Neural crest cell (in vitro differentiated cells): Measurements from ENCODE around the gene THAP9. TPM values are rescaled to one million over a fixed set of nuclear protein-coding genes. Genes with fewer than 3 reads are reported as not detected.
A peak's percentile ranks its signal among the peaks of the same experiment; 100 is the strongest.

Experiments used
- DNase-seq: peaks from one replicate; pipeline ENCODE4 v3.0.0; 2021; ENCODE audit warnings: low read depth, mixed read lengths, low spot score
- H3K27ac Mint-ChIP-seq: one replicate; pipeline ENCODE4 v1.8.0; 2021; ENCODE audit warnings: mild to moderate bottlenecking, mixed read lengths; ENCODE audit not compliant: unreplicated experiment
- H3K27me3 Mint-ChIP-seq: 2 replicates; pipeline ENCODE4 v1.8.0; 2021; ENCODE audit warnings: low read depth, mild to moderate bottlenecking, mixed read lengths
- H3K36me3 Mint-ChIP-seq: 2 replicates; pipeline ENCODE4 v1.8.0; 2021; ENCODE audit warnings: low read depth, mild to moderate bottlenecking, mixed read lengths
- H3K4me1 Mint-ChIP-seq: 2 replicates; pipeline ENCODE4 v1.8.0; 2021; ENCODE audit warnings: mixed read lengths
- H3K4me3 Mint-ChIP-seq: one replicate; pipeline ENCODE4 v1.8.0; 2021; ENCODE audit warnings: mild to moderate bottlenecking, mixed read lengths
- H3K9me3 Mint-ChIP-seq: 2 replicates; pipeline ENCODE4 v1.8.0; 2021; ENCODE audit warnings: mixed read lengths
- CTCF ChIP-seq: fragments of 200-600 bp; sonication (generic); conservative IDR thresholded peaks from 2 replicates; pipeline ENCODE4 v1.5.0; 2021; ENCODE audit warnings: antibody characterized with exemption, mild to moderate bottlenecking
- total RNA-seq: library from RNA; stranded (reverse); gene quantifications from 2 replicates; pipeline ENCODE4 v1.2.1, GENCODE V29; 2021

Gene THAP9
- total RNA-seq, 1 donor from 2014 or later, result 11.6 TPM

- no peak for DNase-seq
- H3K36me3 Mint-ChIP-seq, result peaks cover 4% of the 10 kb centered on the region
- H3K27me3 Mint-ChIP-seq, result no peaks in the 10 kb centered on the region
- no peak overlapping the region for H3K27ac Mint-ChIP-seq
- peaks cover 12% of the 10 kb centered on the region for H3K4me1 Mint-ChIP-seq
- TF ChIP-seq CTCF, result no peak
- no peaks in the 10 kb centered on the region for H3K9me3 Mint-ChIP-seq
- no peak overlapping the region for H3K4me3 Mint-ChIP-seq
These were observed 1.0 kb upstream of the THAP9 start for GRCh38 chr4:82899374-82900065.

GRCh38 chr4:82900066-82900410 is 497 bp upstream of the THAP9 start:
- H3K27me3 Mint-ChIP-seq, result no peaks in the 10 kb centered on the region
- TF ChIP-seq CTCF, result no peak
- H3K27ac Mint-ChIP-seq, result no peak overlapping the region
- H3K4me3 Mint-ChIP-seq, result no peak overlapping the region
- no peaks in the 10 kb centered on the region for H3K9me3 Mint-ChIP-seq
- peaks cover 2% of the 10 kb centered on the region for H3K36me3 Mint-ChIP-seq
- DNase-seq, result no peak
- H3K4me1 Mint-ChIP-seq, result peaks cover 9% of the 10 kb centered on the region

GRCh38 chr4:82901183-82901718 is 716 bp downstream of the THAP9 start:
- no peak for TF ChIP-seq CTCF
- H3K27me3 Mint-ChIP-seq, result no peaks in the 10 kb centered on the region
- no peak for DNase-seq
- H3K4me3 Mint-ChIP-seq, result no peak overlapping the region
- no peaks in the 10 kb centered on the region for H3K9me3 Mint-ChIP-seq
- H3K36me3 Mint-ChIP-seq, result no peaks in the 10 kb centered on the region
- peaks cover 9% of the 10 kb centered on the region for H3K4me1 Mint-ChIP-seq
- no peak overlapping the region for H3K27ac Mint-ChIP-seq

- peaks cover 3% of the 10 kb centered on the region for H3K4me1 Mint-ChIP-seq
- no peak overlapping the region for H3K27ac Mint-ChIP-seq
- H3K27me3 Mint-ChIP-seq, result no peaks in the 10 kb centered on the region
- H3K36me3 Mint-ChIP-seq, result no peaks in the 10 kb centered on the region
- peak overlapping the region; percentile 33 for H3K4me3 Mint-ChIP-seq
- DNase-seq, result no peak
- TF ChIP-seq CTCF, result no peak
- no peaks in the 10 kb centered on the region for H3K9me3 Mint-ChIP-seq
These were observed 3.2 kb downstream of the THAP9 start for GRCh38 chr4:82903737-82904136.

GRCh38 chr4:82905205-82905604 is 4.7 kb downstream of the THAP9 start:
- Mint-ChIP-seq H3K27me3 (no peaks in the 10 kb centered on the region), H3K36me3 (no peaks in the 10 kb centered on the region), H3K4me1 (peaks cover 3% of the 10 kb centered on the region), H3K27ac (no peak overlapping the region), H3K9me3 (no peaks in the 10 kb centered on the region), H3K4me3 (peak overlapping the region; percentile 25)
- no peak for DNase-seq
- no peak for TF ChIP-seq CTCF
